ENCODE results near the gene SNORC.

DNA sequence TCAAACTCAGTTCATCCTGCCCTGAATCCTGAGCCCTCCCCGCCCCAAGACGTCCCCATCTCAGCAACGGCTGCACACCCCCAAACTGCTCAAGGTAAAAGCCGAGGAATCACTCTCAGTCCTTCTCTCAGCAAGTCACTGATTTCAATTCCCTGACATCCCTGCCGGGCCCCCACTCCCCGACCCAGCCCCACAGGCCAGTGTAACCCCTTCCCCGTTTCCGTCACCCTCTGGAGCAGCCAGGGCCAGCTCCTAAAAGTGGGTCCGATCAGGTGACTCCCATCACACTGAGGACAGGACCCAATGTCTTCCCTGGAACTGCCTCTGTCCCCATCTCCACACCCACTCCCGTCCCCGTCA lies 20.5 kb downstream of the SNORC start:
- TF ChIP-seq CTCF (IDR thresholded peaks at IDR 0.05) (no peak), POLR2A (IDR thresholded peaks at IDR 0.05) (no peak)

Measured in right lobe of liver (tissue), 4 donors.